Lower lobe of right lung (tissue), 2 donors: ENCODE measurements around the gene SLC6A7. TPM values are rescaled to one million over a fixed set of nuclear protein-coding genes. Genes with fewer than 3 reads are reported as not detected.

ENCODE experiments used
- ATAC-seq, 2 donors: fragments of 200-7000 bp; cut with Tn5 transposase; one replicate each; pipeline ENCODE4 v1.9.1; 2020 to 2022; ENCODE audit warnings: mild to moderate bottlenecking in 2 of 2, moderate library complexity in 2 of 2
- DNase-seq: peaks from one replicate; pipeline ENCODE4 v3.0.0-alpha.2; 2020
- H3K27ac ChIP-seq: fragments of 200-600 bp; one replicate; pipeline ENCODE4 v1.8.0; 2022
- H3K27me3 ChIP-seq: fragments of 200-600 bp; one replicate; pipeline ENCODE4 v1.8.0; 2022; ENCODE audit warnings: low read depth
- H3K36me3 ChIP-seq: fragments of 200-600 bp; one replicate; pipeline ENCODE4 v1.8.0; 2022; ENCODE audit warnings: mild to moderate bottlenecking
- H3K4me1 ChIP-seq: fragments of 200-600 bp; one replicate; pipeline ENCODE4 v1.8.0; 2022
- H3K4me3 ChIP-seq: fragments of 200-600 bp; one replicate; pipeline ENCODE4 v1.8.0; 2022; ENCODE audit warnings: mild to moderate bottlenecking
- H3K9me3 ChIP-seq: fragments of 200-600 bp; one replicate; pipeline ENCODE4 v1.8.0; 2022
- CTCF ChIP-seq: fragments of 200-600 bp; IDR thresholded peaks from one replicate; pipeline ENCODE4 v1.8.0; 2022; ENCODE audit warnings: antibody characterized with exemption, mild to moderate bottlenecking
- intact Hi-C: fragments of 100-400 bp; cut with DNase I; formaldehyde crosslinking; loops from one replicate; pipeline ENCODE4 v1.11.0; 2022
- long read RNA-seq: library from polyadenylated mRNA; unstranded; transcript quantifications from one replicate; pipeline ENCODE4 v2.0.0, GENCODE V29; 2021
- total RNA-seq: library from RNA; stranded (reverse); fragmentation: NEBNext Ultra II Directional; extraction: Animal tissue kit (Norgen Biotek cat#: 25700); gene quantifications from one replicate; pipeline ENCODE4 v1.2.1, GENCODE V29; 2021
- donor health status: DM: no; HTN: yes; CAD: no; lungs with severe emphysema.

SLC6A7 gene
- not detected for total RNA-seq
- long read RNA-seq, partial matches to known transcripts, result 0 of 2 reads
- long read RNA-seq, other reads (novel, unspliced or antisense), result 2 of 2 reads

GRCh38 chr5:150189728-150190502, at the start of gene SLC6A7:
Gene SLC6A7 (plus strand): TSS chr5:150190062. CDS start chr5:150190328, 266 bp downstream.
- H3K27me3 ChIP-seq, result peaks cover 37% of the 10 kb centered on the region
- H3K4me1 ChIP-seq, result no peaks in the 10 kb centered on the region
- H3K4me3 ChIP-seq, result no peak within 1 kb of the TSS
- intact Hi-C loops, result no loop called here
- H3K9me3 ChIP-seq, result no peaks in the 10 kb centered on the region
- ATAC-seq (no peak), DNase-seq (no peak)
- H3K27ac ChIP-seq, result no peak within 1 kb of the TSS
- no peak for TF ChIP-seq CTCF
- no peaks in the 10 kb centered on the region for H3K36me3 ChIP-seq

DNA sequence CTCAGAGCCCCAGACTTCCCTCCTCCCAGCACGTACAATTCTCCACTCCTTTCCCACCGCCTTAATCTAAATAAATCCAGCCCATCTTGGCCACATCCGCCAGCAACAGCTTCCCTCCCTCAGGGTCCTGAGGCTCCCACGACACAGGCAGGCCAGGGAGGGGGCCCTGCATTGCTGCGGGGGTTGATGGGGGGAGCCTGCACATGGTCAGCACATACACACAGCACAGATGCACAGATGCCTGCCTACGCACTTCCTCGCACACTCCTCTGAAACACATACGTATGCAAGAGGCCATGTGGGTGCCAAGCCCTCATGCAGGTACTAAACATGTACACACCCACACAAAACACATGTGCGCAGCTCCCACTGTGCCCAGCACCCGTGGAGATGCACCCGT, 49.0 kb upstream of the SLC6A7 start:
- H3K4me1 ChIP-seq, result peaks cover 76% of the 10 kb centered on the region
- no peak overlapping the region for H3K4me3 ChIP-seq
- no peak for DNase-seq
- peak overlapping the region; percentile 73 for H3K27ac ChIP-seq
- no peak for TF ChIP-seq CTCF
- intact Hi-C loops, result no loop called here
- H3K9me3 ChIP-seq, result no peaks in the 10 kb centered on the region
- H3K36me3 ChIP-seq, result no peaks in the 10 kb centered on the region
- ATAC-seq, result no peak
- H3K27me3 ChIP-seq, result no peaks in the 10 kb centered on the region

DNA sequence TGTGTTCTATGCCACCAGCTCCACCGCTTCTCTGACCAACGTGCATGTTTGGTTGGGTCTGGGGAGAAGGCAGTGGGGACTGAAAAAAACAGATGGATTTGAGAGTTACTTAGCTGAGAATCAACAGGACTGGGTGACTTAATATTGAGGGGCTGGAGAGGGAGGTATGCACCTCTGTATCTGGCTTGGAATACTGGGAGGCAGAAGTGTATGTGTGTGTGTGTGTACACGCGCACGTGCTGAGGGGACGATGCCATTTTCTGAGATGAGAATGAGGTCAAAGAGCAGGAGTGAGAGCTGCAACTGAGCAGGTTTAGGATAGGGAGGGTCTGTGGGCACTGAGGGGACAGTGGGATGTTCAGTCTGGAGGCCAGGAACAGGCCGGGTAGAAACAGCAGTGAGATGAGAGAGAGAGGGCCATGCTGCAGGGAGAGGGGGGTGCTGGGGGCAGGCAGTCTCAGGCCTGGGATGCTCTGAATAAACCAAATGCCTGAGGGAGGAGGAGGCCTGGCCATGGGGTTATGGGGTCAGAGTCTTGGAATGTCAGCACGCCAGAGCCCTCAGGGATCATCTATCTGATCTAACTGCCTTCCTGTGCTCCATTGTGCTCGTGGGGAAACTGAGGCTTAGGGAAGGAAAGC, 48.2 kb upstream of the SLC6A7 start:
- H3K27me3 ChIP-seq, result no peaks in the 10 kb centered on the region
- DNase-seq (no peak), ATAC-seq (no peak)
- intact Hi-C loops, result no loop called here
- H3K9me3 ChIP-seq, result no peaks in the 10 kb centered on the region
- H3K27ac ChIP-seq, result peak overlapping the region; percentile 69
- no peak overlapping the region for H3K4me3 ChIP-seq
- H3K4me1 ChIP-seq, result peaks cover 74% of the 10 kb centered on the region
- no peaks in the 10 kb centered on the region for H3K36me3 ChIP-seq
- TF ChIP-seq CTCF, result no peak

GRCh38 chr5:150142185-150142958, 47.5 kb upstream of the SLC6A7 start:
- no peak overlapping the region for H3K4me3 ChIP-seq
- intact Hi-C loops, result no loop called here
- H3K9me3 ChIP-seq, result no peaks in the 10 kb centered on the region
- no peak for TF ChIP-seq CTCF
- peaks cover 70% of the 10 kb centered on the region for H3K4me1 ChIP-seq
- no peak for DNase-seq
- ATAC-seq, result no peak
- H3K27ac ChIP-seq, result peak overlapping the region; percentile 69
- no peaks in the 10 kb centered on the region for H3K27me3 ChIP-seq
- no peaks in the 10 kb centered on the region for H3K36me3 ChIP-seq

DNA sequence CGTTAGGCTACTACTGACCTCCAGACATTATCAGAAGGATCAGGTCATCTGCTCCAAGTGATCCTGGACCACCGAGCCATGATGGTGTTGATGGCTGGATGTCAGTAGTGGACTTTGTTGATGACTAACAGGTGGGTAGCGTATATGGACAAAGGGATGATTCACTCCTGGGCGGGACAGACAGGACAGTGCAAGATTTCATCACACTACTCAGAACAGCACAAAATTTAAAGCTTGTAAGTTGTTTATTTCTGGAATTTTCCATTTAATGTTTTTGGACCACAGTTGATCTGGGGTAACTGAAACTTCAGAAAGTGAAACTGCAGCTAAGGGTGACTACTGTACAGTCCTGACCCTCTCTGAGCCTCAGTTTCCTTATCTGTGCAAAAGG, 46.9 kb upstream of the SLC6A7 start:
- Histone ChIP-seq H3K9me3 (no peaks in the 10 kb centered on the region), H3K36me3 (no peaks in the 10 kb centered on the region), H3K4me3 (no peak overlapping the region), H3K27ac (peak overlapping the region; percentile 69), H3K27me3 (no peaks in the 10 kb centered on the region), H3K4me1 (peaks cover 70% of the 10 kb centered on the region)
- intact Hi-C loops, result no loop called here
- no peak for TF ChIP-seq CTCF
- DNase-seq (no peak), ATAC-seq (peak; percentile 41 to 52)
